OCI-LY1 (cell line): Measurements from ENCODE around the gene MEA1.

Experiments
- EZH2 ChIP-seq: fragments of 200-600 bp; sonication (generic), shearing (Covaris generic); IDR thresholded peaks from 2 replicates; pipeline ENCODE4 v1.8.0; 2017; ENCODE audit warnings: borderline replicate concordance, mixed run types, mild to moderate bottlenecking, antibody characterized with exemption, low read length, moderate library complexity, mixed read lengths
- TF ChIP-seq, protein P1 (sequence below): fragments of 200-600 bp; sonication (generic), shearing (Covaris generic); IDR thresholded peaks from 2 replicates; pipeline ENCODE4 v1.5.1; 2017; ENCODE audit warnings: mild to moderate bottlenecking, antibody characterized with exemption, low read length, moderate library complexity, mixed read lengths

DNA sequence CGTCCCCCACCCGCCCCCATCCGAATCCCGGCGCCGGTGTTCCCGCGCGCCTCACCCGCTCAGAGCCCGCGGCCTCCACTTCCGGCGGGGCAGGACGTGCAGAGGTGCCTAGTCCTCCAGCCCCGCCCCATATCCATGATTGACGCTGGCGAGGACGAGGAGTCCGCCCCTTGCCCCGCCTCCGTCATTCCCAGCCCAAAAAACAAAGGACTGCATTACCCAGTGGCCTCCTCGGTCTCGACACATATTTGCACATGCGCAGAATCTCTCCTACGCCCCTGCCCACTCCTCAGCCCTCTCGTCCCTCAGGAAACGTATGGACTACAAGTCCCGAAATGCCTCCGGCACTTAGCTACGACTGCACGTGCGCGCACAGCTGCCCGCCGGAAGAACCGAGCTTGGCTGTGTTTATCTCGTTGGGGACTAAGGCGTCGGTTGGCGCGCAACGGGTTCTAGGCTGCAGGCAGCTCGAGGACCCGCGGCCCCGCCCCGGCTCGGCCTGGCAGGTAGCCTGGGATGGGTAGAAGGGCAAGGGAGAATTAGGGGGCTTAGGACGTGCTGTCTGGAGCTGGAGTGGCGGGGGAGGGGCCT, at the start of gene MEA1, which contains the start of gene KLHDC3:
- TF ChIP-seq, protein P1, sequence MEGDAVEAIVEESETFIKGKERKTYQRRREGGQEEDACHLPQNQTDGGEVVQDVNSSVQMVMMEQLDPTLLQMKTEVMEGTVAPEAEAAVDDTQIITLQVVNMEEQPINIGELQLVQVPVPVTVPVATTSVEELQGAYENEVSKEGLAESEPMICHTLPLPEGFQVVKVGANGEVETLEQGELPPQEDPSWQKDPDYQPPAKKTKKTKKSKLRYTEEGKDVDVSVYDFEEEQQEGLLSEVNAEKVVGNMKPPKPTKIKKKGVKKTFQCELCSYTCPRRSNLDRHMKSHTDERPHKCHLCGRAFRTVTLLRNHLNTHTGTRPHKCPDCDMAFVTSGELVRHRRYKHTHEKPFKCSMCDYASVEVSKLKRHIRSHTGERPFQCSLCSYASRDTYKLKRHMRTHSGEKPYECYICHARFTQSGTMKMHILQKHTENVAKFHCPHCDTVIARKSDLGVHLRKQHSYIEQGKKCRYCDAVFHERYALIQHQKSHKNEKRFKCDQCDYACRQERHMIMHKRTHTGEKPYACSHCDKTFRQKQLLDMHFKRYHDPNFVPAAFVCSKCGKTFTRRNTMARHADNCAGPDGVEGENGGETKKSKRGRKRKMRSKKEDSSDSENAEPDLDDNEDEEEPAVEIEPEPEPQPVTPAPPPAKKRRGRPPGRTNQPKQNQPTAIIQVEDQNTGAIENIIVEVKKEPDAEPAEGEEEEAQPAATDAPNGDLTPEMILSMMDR = no peak
- TF ChIP-seq EZH2 = no peak
